ENCODE results near the gene GPATCH2L. TPM values are rescaled to one million over a fixed set of nuclear protein-coding genes. Genes with fewer than 3 reads are reported as not detected.

Gene GPATCH2L
- total RNA-seq, 1 experiment from 2014 or later: 76.7 TPM

GRCh38 chr14:76227450-76228050 is 75.8 kb downstream of the GPATCH2L start:
- H3K4ac ChIP-seq (ENCODE audit: low read depth, low read length): no peak overlapping the region
- no peak overlapping the region for H3K9ac ChIP-seq (ENCODE audit: extremely low read depth, insufficient read length, low read length)
- H2BK12ac ChIP-seq (ENCODE audit: insufficient read length, low read depth, low read length): no peak overlapping the region
- no peak overlapping the region for H2BK15ac ChIP-seq (ENCODE audit: low read depth, low read length)
- H2BK5ac ChIP-seq (ENCODE audit: insufficient read length, low read length): no peak overlapping the region
- H3K9me3 Mint-ChIP-seq: peaks cover 9 to 10% of the 10 kb centered on the region in 2 experiments; a peak in 4 of 5 replicates
- H4K20me1 ChIP-seq (ENCODE audit: control insufficient read depth, insufficient read depth, insufficient read length): no peaks in the 10 kb centered on the region
- DNase-seq: no peak
- peaks cover 2% of the 10 kb centered on the region; the same call in 1 of the 2 replicates for H3K27me3 Mint-ChIP-seq (ENCODE audit: low read depth)
- no peak overlapping the region; the same call in 1 of the 2 replicates for H3K14ac ChIP-seq (ENCODE audit: insufficient read depth, low read length)
- no peak overlapping the region for H2BK20ac ChIP-seq (ENCODE audit: low read depth, low read length, poor library complexity, severe bottlenecking)
- no peak overlapping the region for H4K5ac ChIP-seq (ENCODE audit: insufficient read length, low read depth, low read length)
- WGBS (ENCODE audit: extremely low coverage, insufficient read length, low lambda C conversion rate): no CpG with 5 or more reads among the region's 10 CpGs
- no peaks in the 10 kb centered on the region for H3K23me2 ChIP-seq (ENCODE audit: insufficient read length, low read depth, low read length, poor library complexity, severe bottlenecking)
- H3K4me3 Mint-ChIP-seq: no peak overlapping the region
- H3K56ac ChIP-seq (ENCODE audit: insufficient read length, low read depth, low read length): no peak overlapping the region
- H4K91ac ChIP-seq (ENCODE audit: insufficient read length, low read depth, low read length): no peak overlapping the region
- no peaks in the 10 kb centered on the region for H3K27me3 ChIP-seq (ENCODE audit: insufficient read depth, low read length)
- H2AFZ ChIP-seq (ENCODE audit: low read length): no peak overlapping the region
- no peak overlapping the region for H4K8ac ChIP-seq (replicated peaks; ENCODE audit: insufficient read length, low read depth, low read length)
- no peaks in the 10 kb centered on the region for H3K79me1 ChIP-seq (ENCODE audit: insufficient read depth, low read depth, low read length, poor library complexity, severe bottlenecking)
- H3K18ac ChIP-seq (ENCODE audit: insufficient read length, low read depth, low read length): no peak overlapping the region
- H2BK120ac ChIP-seq (ENCODE audit: low read depth, low read length, poor library complexity, severe bottlenecking): no peak overlapping the region
- no peak for TF ChIP-seq CTCF (conservative IDR thresholded peaks at IDR 0.05)
- no peak overlapping the region for H3K27ac ChIP-seq (ENCODE audit: insufficient read length, low read depth, low read length)
- H3K23ac ChIP-seq (ENCODE audit: insufficient read length, low read depth, low read length): no peak overlapping the region
- no peaks in the 10 kb centered on the region for H3K9me3 ChIP-seq (ENCODE audit: control insufficient read depth, low read depth, low read length)
- no peak overlapping the region for H3K4me2 ChIP-seq (ENCODE audit: insufficient read depth, insufficient read length, low read length)
- H3K4me1 ChIP-seq (ENCODE audit: insufficient read depth, low read length): no peaks in the 10 kb centered on the region
- H3T11ph ChIP-seq (ENCODE audit: low read length): no peak overlapping the region
- H2AK5ac ChIP-seq (ENCODE audit: insufficient read length, low read length): no peak overlapping the region
- no peaks in the 10 kb centered on the region for H3K79me2 ChIP-seq (ENCODE audit: insufficient read depth, low read length)
- H3K4me1 Mint-ChIP-seq: peaks cover 0 to 5% of the 10 kb centered on the region in 2 experiments; a peak in 1 of 4 replicates
- no peak overlapping the region for H3K27ac Mint-ChIP-seq
- peaks cover 0 to 4% (median 4%) of the 10 kb centered on the region in 3 experiments; a peak in 2 of 7 replicates for H3K36me3 Mint-ChIP-seq (ENCODE audit: insufficient read depth in 1 of 3, low read depth in 3 of 3)

Data from H9 (cell line).